ENCODE measurements around the gene FAM118A. TPM values are rescaled to one million over a fixed set of nuclear protein-coding genes. Genes with fewer than 3 reads are reported as not detected.

Gene FAM118A
- total RNA-seq, 2 donors from 2014 or later: 59.2 to 79.0 TPM

DNA sequence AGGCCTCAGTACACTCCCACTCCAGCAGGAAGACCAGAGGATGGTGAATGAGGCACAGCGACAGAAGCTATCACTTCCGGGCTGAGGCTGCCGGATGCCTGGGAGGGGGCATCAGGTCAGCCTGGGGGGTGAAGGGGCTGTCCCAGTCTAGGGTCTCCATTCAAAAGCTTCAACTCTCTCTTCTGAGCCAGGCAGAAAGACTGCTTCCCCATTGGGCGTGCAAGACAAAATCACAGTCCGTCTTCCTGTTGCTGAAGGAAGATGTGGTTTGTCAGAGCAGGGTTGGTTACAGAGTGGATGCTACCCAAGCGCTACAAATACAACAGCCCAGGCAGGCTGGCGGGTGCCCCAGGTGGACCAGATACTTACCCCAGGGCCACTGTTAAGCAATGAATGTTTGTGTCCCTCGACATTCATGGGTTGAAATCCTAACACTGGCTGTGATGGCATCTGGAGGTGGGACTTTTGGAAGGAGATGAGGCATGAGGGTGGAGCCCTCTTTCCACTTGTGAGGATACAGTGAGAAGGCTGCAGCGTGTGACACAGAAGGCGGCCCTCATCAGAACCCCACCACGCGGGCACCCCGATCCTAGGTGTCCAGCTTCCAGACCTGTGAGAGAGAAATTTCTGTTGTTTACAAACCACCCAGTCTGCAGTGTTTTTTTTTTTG, 13.0 kb upstream of the FAM118A start:
- Mint-ChIP-seq H3K27ac (peak overlapping the region; percentile 60 to 79), H3K9me3 (no peaks in the 10 kb centered on the region), H3K36me3 (no peaks in the 10 kb centered on the region)
- ATAC-seq (peak; percentile 68 to 84), DNase-seq (ENCODE audit: low spot score in 2 of 2) (no peak)

DNA sequence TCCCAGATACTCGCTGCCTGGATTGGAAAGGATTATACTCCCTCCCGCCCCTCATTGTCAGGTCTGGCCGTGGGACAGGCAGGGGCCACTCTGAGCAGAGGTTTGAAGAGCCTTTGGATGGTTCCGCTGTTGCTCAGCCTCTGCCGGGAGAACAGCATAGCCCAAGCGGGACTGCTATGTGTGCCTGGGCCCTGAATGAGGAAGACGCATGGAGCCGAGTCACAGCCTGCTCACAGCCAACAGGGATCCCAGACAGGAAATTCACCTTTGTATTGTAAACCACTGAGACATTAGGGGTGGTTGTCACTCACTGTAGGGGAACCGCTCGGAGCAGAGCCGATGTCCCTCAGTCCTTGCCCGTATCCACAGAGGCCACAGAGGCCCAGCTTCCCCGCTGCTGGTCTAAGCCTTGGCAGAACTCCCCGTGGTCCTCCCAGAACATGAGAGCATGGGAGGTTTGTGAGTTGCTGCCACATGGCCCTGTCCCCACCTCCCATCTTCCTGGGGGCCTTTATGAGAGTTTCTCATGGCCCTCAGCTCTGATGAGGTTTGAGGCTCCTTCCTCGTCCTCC, 10.7 kb upstream of the FAM118A start:
- Mint-ChIP-seq H3K9me3 (no peaks in the 10 kb centered on the region), H3K36me3 (no peaks in the 10 kb centered on the region), H3K27ac (no peak overlapping the region)
- no peak for ATAC-seq
- no peak for DNase-seq (ENCODE audit: low spot score in 2 of 2)

DNA sequence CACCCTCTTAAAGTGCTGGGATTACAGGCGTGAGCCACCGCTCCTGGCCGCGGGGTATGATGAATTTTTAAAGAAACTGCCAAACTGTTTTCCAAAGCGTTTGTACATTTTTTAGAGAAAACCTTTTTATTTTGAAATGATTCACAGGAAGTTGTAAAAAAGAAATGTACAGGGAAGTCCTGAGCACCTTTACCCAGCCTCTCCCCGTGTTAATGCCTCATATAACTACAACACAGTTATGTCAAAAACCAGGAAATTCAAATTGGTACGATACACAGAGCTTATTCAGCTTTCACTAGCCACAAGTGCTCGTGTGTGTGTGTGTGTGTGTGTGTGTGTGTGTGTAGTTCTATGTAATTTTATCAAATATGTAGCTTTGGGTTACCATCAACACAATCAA, 7.0 kb upstream of the FAM118A start:
- Mint-ChIP-seq H3K36me3 (no peaks in the 10 kb centered on the region), H3K27ac (no peak overlapping the region), H3K9me3 (no peaks in the 10 kb centered on the region)
- DNase-seq (ENCODE audit: low spot score in 2 of 2) (no peak), ATAC-seq (peak in 1 of 2 donors; percentile 34)

DNA sequence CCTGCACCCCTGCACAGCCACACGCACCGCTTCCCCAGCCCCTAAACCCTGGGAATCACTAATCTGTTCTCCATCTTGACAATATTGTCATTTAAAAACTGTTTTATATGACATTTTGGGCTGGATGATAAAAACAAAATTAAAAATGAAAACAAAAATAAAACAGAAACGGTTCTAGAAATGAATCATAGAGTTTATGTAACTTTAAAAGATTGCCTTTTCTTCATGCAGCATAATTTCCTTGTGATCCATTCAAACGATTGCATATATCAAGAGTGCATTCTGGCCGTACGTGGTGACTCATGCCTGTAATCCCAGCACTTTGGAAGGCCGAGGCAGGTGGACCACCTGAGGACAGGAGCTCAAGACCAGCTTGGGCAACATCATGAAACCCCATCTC, 6.6 kb upstream of the FAM118A start:
- Mint-ChIP-seq H3K9me3 (no peaks in the 10 kb centered on the region), H3K27ac (no peak overlapping the region), H3K36me3 (no peaks in the 10 kb centered on the region)
- DNase-seq (ENCODE audit: low spot score in 2 of 2) (no peak), ATAC-seq (peak in 1 of 2 donors; percentile 47)

DNA sequence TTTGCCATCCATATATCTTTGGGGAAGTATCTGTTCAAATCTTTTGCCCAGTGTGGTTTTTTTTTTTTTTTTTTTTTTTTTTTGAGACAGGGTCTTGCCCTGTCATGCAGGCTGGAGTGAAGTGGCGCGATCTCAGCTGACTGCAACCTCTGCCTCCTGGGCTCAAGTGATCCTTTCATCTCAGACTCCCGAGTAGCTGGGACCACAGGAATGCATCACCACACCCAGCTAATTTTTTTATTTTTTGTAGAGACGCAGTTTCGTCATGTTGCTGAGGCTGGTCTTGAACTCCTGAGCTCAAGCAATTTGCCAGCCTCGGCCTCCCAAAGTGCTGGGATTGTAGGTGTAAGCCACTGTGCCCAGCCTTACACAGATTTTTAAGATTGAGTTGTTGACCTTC, 4.8 kb upstream of the FAM118A start:
- H3K9me3 Mint-ChIP-seq: no peaks in the 10 kb centered on the region
- no peak for DNase-seq (ENCODE audit: low spot score in 2 of 2)
- H3K36me3 Mint-ChIP-seq: no peaks in the 10 kb centered on the region
- no peak for ATAC-seq
- H3K27ac Mint-ChIP-seq: no peak overlapping the region

DNA sequence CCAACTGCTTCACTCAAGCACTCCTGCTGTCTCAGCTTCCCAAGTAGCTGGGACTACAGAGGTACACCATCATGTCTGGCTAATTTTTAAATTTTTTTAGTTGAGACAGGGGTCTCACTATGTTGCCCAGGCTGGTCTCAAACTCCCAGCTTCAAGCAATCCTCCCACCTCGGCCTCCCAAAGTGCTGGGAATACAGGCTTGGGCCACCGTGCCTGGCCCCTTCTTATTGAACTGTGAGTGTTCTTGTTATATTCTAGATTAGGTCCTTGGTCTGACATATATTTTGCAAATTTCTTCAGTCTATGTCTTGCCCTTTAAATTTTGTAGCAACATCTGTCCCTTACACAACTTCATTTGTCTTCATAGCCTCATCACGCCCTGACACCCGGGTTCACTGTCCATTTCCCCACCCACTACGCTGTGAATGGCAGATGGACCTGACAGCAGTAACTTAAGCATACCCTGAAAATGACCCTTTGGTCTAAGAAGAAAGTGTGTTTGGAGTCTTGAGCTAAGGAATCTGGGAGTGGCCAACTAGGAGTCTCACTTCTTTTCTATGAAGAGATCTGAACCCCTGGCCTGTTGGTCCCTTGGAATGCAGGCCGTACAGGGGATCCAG, 4.2 kb upstream of the FAM118A start:
- DNase-seq (ENCODE audit: low spot score in 2 of 2): no peak
- peaks cover 1 to 2% of the 10 kb centered on the region in 2 donors for H3K36me3 Mint-ChIP-seq
- H3K27ac Mint-ChIP-seq: no peak overlapping the region
- no peaks in the 10 kb centered on the region for H3K9me3 Mint-ChIP-seq
- ATAC-seq: no peak

DNA sequence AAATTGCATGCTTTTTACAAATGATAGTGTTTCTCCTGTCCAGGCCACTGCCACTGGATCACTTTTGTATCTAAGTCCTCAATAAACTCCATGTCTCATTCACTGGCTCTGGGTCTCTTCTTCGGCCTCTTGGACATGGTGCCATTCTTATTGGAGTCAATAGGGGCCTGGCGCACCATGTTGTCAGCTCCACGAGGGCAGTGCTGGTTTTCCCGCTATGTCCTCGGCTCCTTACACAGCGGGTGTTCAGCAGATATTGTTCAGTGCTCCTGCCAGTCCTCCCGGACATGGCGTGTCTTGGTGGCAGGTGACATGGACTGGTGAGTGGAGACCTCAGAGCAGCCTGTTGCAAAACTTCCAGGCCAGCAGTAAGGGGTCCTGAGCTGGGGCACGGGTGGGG, 3.6 kb upstream of the FAM118A start:
- Mint-ChIP-seq H3K27ac (no peak overlapping the region), H3K9me3 (no peaks in the 10 kb centered on the region), H3K36me3 (peaks cover 7 to 8% of the 10 kb centered on the region in 2 donors)
- ATAC-seq (no peak), DNase-seq (ENCODE audit: low spot score in 2 of 2) (no peak)

DNA sequence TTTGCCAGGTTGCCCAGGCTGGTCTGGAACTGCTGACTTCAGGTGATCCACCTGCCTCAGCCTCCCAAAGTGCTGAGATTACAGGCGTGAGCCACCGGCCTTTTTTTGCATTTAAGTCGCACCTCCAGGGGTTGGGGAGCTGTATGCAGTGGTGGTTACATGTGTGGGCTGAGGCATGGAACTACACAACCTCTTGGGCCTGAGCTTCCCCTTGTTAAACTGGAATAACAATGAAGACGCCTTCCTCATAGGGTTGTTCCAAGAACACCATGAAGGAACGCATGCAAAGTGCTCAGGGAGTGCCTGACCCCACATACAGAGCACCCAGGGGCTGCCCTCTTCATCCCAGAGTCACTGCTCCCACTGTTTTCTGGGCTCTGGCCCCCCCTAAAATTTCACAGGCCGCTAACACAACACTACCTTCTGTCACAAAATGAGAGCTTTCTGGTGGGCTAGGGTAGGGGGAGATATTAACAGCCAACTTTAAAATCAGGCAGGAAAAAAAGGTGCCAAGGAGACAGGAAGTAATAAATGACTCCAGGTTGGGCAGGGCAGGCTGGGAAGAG, 1.3 kb upstream of the FAM118A start:
- Mint-ChIP-seq H3K36me3 (peaks cover 11 to 16% of the 10 kb centered on the region in 2 donors), H3K27ac (peak overlapping the region; percentile 96), H3K9me3 (no peaks in the 10 kb centered on the region)
- no peak for DNase-seq (ENCODE audit: low spot score in 2 of 2)
- no peak for ATAC-seq

DNA sequence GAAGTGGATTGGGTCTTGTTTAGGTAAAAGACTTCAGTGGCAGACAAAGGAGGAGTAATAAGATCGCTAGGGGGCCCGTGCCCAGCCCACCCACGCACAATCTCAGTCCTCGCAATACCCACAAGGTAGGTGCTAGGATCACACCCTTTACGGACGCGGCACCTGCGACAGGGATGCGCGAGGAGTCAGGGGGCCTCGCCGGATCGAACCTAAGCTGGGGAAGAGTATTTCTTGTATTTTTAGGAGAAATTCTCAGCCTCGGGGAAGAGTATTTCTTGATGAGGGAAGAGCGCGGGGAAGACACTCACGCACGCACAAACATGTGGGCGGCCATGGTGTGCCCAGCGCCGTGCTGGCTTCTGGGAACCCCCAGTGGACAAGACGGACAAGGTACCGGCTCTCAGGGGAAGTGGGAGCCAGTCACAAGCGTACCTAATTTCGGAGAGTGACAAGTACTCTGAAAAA, 745 bp upstream of the FAM118A start:
- ATAC-seq (no peak), DNase-seq (ENCODE audit: low spot score in 2 of 2) (no peak)
- Mint-ChIP-seq H3K36me3 (peaks cover 11 to 16% of the 10 kb centered on the region in 2 donors), H3K9me3 (no peaks in the 10 kb centered on the region), H3K27ac (peak overlapping the region; percentile 96)

DNA sequence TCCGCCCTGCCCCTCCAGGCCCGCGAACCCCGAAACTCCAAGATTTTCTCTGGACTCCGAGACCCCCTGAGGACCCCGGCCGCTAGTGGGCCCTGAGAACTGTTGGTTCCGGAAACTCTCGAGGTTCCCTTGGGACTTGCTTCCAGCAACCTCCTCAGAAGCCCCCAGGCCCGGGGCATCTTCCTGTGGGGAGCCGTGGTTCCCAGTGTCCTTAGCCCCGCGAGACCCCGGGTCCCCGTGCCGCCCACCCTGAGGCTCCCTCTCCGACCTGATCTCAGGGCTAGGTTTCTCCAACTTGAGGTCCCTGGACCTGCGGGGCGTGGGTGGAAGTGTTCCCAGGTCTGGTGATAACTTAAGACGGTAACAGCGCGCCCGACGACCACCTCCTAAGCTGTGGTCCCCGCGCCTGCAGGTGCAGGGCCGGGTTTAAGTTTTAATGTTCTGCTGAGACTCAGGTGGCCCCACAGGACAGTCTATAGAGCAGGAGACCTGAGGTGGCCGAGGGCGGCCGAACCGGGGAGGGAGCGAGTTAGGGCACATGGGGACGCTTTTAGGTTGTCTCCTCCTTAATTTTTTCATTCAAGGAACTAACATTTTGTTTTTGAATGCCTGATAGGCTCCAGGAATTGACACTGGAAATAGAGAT, 720 bp downstream of the FAM118A start:
- H3K27ac Mint-ChIP-seq: peak overlapping the region; percentile 89 to 95
- peaks cover 11 to 16% of the 10 kb centered on the region in 2 donors for H3K36me3 Mint-ChIP-seq
- no peak for ATAC-seq
- no peaks in the 10 kb centered on the region for H3K9me3 Mint-ChIP-seq
- peak in 1 of 2 donors; percentile 19 for DNase-seq (ENCODE audit: low spot score in 2 of 2)

DNA sequence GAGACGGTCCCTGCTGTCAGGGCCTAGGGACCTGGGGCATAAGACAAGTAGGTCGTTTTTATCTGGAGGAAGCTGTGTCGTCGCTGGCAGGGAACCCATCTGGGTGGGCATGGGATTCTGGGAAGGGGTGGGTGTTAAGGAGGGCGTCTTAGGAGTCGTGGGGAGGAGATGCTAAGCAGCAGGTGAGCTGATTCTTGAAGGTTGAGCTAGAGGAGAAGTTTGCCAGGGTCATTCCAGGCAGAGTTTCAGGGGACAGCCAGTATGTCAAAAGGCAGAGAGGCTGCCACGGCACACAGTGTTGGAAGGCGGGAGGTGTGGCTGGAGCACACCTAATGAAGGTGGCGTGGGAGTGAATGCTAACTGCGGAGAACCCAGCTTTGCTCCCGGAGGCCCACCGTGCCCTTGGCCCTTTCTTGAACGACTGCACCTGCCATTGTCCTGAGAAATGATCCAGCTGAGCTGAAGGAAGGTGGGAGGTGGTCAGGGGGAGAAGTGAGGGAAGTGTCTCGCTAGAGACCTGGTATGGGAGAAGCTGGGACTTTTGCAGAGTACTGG, 1.3 kb downstream of the FAM118A start:
- H3K36me3 Mint-ChIP-seq: peaks cover 11 to 16% of the 10 kb centered on the region in 2 donors
- H3K9me3 Mint-ChIP-seq: no peaks in the 10 kb centered on the region
- no peak for DNase-seq (ENCODE audit: low spot score in 2 of 2)
- ATAC-seq: no peak
- peak overlapping the region; percentile 89 to 95 for H3K27ac Mint-ChIP-seq

DNA sequence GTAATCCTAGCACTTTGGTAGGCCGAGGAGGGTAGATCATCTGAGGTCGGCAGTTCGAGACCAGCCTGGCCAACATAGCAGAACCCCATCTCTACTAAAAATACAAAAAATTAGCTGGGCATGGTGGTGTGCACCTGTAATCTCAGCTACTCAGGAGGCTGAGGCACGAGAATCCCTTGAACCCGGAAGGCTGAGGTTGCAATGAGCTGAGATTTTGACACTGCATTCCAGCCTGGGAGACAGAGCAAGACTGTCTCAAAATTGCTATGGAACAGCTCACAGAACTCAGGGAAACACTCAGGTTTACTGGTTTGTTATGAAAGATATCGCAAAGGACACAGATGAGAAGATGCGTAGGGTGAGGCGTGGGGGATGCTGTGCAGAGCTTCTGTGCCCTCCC, 2.7 kb downstream of the FAM118A start:
- DNase-seq (ENCODE audit: low spot score in 2 of 2) (no peak), ATAC-seq (no peak)
- Mint-ChIP-seq H3K27ac (peak overlapping the region in 1 of 2 donors; percentile 8), H3K9me3 (no peaks in the 10 kb centered on the region), H3K36me3 (peaks cover 11 to 16% of the 10 kb centered on the region in 2 donors)

DNA sequence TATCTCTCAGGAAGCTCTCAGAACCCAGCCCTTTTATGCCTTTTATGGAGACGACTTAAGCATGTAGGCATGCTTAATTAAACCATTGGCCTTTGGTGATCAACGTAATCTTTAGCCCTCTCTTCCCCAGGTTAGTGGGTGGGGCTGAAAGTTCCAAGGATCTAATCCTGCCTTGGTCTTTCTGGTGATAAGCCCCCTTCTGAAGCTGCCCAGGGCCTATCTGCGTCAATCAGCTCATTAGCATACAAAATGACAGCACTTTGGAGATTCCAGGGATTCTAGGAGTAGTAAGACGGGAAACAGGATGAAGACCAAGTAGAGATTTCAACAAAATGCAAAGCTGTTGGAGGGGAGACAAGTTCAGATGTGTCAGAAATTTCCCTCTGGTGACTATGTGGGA, 3.1 kb downstream of the FAM118A start:
- DNase-seq (ENCODE audit: low spot score in 2 of 2) (no peak), ATAC-seq (no peak)
- Mint-ChIP-seq H3K9me3 (no peaks in the 10 kb centered on the region), H3K27ac (peak overlapping the region in 1 of 2 donors; percentile 8), H3K36me3 (peaks cover 11 to 16% of the 10 kb centered on the region in 2 donors)

DNA sequence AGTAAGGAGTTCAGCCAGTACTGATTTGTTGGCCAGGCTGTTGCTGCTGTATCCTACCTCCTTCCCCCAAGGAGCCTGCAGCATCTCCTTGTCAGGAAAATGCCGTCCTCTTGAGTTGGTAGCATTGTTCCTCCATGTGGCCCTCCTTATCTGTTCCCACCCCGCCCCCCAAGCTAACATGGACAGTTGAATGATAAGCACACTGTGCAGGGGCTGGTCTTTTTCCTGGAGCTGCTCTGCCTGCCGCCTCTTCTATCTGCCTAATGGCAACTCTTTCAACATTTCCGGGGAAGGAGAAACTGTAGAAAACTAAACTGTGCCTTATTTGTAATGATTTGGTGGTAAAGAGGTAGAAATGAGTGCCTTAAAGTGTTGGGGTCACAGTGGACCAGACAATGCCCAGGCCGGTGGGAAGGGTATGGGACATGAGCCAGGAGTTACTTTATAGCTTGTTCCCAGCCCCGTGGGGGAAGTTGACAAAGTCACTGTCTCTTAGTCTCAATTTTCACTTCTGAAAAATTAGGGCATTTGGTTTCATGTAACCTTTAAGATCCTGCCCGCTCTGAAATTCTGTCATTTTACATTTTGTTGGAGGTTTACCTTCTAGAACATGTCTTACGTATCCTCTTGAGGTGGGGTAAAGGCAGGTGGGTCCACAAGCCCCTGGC, 4.5 kb downstream of the FAM118A start:
- DNase-seq (ENCODE audit: low spot score in 2 of 2): no peak
- peaks cover 11 to 17% of the 10 kb centered on the region in 2 donors for H3K36me3 Mint-ChIP-seq
- peak overlapping the region in 1 of 2 donors; percentile 5 for H3K27ac Mint-ChIP-seq
- no peaks in the 10 kb centered on the region for H3K9me3 Mint-ChIP-seq
- ATAC-seq: no peak

DNA sequence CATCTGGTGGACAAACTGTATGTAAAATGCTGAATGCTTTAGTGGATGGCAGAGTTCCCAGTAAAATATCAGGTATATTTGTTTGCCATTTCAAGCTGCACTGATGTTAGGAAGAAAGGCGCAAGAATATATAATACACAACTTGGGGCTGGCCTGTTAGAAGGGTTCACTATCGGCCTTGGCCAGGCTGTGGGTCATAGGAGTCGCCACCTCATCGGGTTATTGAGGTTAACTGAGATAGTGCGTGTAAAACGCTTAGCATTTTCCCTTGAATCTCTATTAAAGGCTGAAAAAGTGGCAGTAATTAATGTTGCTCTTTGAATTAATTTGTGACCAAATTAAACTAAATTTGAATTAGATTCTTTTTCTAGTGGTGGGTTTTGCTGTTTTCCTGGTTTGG, 5.1 kb downstream of the FAM118A start:
- no peak for ATAC-seq
- Mint-ChIP-seq H3K9me3 (no peaks in the 10 kb centered on the region), H3K27ac (peak overlapping the region in 1 of 2 donors; percentile 5), H3K36me3 (peaks cover 11 to 23% of the 10 kb centered on the region in 2 donors)
- DNase-seq (ENCODE audit: low spot score in 2 of 2): no peak

DNA sequence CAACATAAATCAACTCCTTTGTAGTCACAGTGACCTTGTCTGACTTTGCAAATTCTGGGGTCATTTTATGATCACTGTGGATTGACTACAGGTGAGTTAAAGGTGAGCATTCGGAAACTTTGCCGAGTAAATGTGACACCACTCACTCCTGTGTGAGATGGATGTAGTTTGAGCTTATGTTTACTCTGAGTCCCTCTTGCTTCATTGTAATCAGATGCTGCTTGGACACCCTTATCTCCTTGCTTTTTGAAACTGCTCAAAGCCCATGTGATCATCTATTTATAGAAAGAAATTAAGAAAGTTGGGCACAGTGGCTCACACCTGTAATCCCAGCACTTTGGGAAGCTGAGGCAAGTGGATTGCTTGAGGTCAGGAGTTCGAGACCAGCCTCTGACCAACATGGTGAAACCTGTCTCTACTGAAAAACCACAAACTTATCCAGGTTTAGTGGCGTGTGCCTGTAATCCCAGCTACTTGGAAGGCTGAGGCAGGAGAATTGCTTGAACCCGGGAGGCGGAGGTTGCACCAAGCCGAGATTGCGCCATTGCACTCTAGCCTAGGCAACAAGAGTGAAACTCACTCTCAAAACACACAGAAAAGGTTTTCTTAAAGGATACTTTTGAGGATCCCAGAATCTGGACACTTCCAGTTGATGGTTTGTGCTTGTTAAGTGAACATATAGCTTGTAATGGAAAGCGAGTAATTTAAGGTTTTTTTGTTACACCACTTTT, 7.2 kb downstream of the FAM118A start:
- Mint-ChIP-seq H3K36me3 (peaks cover 0 to 10% of the 10 kb centered on the region in 2 donors), H3K27ac (peak overlapping the region; percentile 95 to 100), H3K9me3 (no peaks in the 10 kb centered on the region)
- no peak for ATAC-seq
- no peak for DNase-seq (ENCODE audit: low spot score in 2 of 2)
